IMR-90 (cell line): ENCODE results near the gene ABCA3. TPM values are rescaled to one million over a fixed set of nuclear protein-coding genes. Genes with fewer than 3 reads are reported as not detected.

ENCODE experiments used
- ATAC-seq: fragments of 200-7000 bp; cut with Tn5 transposase; 2 replicates; pipeline ENCODE4 v1.9.1; 2020; ENCODE audit warnings: low read depth, mild to moderate bottlenecking, moderate library complexity
- BruUV-seq: library from RNA; stranded (reverse); fragments of 400-500 nt; replicated peaks from 2 replicates; lab custom pipeline; 2021; lab: Mats Ljungman, UMichigan
- CTCF ChIA-PET: fragments of 300-600 bp; formaldehyde crosslinking; extraction: SDS; loops from one replicate; lab custom pipeline; 2021; ENCODE audit warnings: antibody characterized with exemption; lab: Yijun Ruan, JAX
- POLR2A ChIA-PET: fragments of 300-600 bp; sonication (Branson Sonifier 250); formaldehyde crosslinking; loops from one replicate; lab custom pipeline; 2022; ENCODE audit warnings: antibody characterized with exemption; ENCODE audit not compliant: unreplicated experiment; lab: Charles Lee
- DNase-seq: peaks from one replicate; pipeline ENCODE4 v3.0.0; 2013
- H2AFZ ChIP-seq: replicated peaks from 2 replicates; pipeline ENCODE3; 2013; ENCODE audit warnings: low read length, mild to moderate bottlenecking; ENCODE audit not compliant: poor library complexity
- H2AK5ac ChIP-seq: 2 replicates; pipeline ENCODE4 v1.6.1; 2013; ENCODE audit warnings: low read depth, low read length, inconsistent platforms
- H2AK9ac ChIP-seq: replicated peaks from 2 replicates; pipeline ENCODE3; 2013; ENCODE audit warnings: mild to moderate bottlenecking, low read depth, low read length, moderate library complexity; ENCODE audit not compliant: poor library complexity
- H2BK120ac ChIP-seq: 2 replicates; pipeline ENCODE4 v1.6.1; 2013; ENCODE audit warnings: low read depth, low read length, inconsistent platforms
- H2BK15ac ChIP-seq: 3 replicates; pipeline ENCODE4 v1.6.1; 2013; ENCODE audit warnings: low read depth, low read length, inconsistent platforms
- H2BK20ac ChIP-seq: 2 replicates; pipeline ENCODE4 v1.6.1; 2013; ENCODE audit warnings: low read depth, mild to moderate bottlenecking, inconsistent platforms, low read length, moderate library complexity
- H2BK5ac ChIP-seq: 2 replicates; pipeline ENCODE4 v1.6.1; 2013; ENCODE audit warnings: mild to moderate bottlenecking, low read depth, low read length, inconsistent platforms; ENCODE audit not compliant: poor library complexity, severe bottlenecking
- H3K14ac ChIP-seq: replicated peaks from 2 replicates; pipeline ENCODE4 v1.6.1; 2013; ENCODE audit warnings: low read depth, low read length, inconsistent platforms
- H3K18ac ChIP-seq: 2 replicates; pipeline ENCODE4 v1.6.1; 2013; ENCODE audit warnings: low read depth, low read length, control low read depth
- H3K23ac ChIP-seq: 2 replicates; pipeline ENCODE4 v1.6.1; 2013; ENCODE audit warnings: low read depth, low read length, inconsistent platforms
- H3K27ac ChIP-seq: 2 replicates; pipeline ENCODE4 v1.5.1; 2013; ENCODE audit warnings: mild to moderate bottlenecking, control low read depth, low read length; ENCODE audit not compliant: insufficient read depth
- H3K27me3 ChIP-seq: 2 replicates; pipeline ENCODE4 v1.6.1; 2013; ENCODE audit warnings: low read length; ENCODE audit not compliant: control insufficient read depth, insufficient read depth
- H3K36me3 ChIP-seq: 2 replicates; pipeline ENCODE4 v1.6.1; 2013; ENCODE audit warnings: low read length, mixed read lengths; ENCODE audit not compliant: control insufficient read depth, insufficient read depth
- H3K4ac ChIP-seq: 2 replicates; pipeline ENCODE4 v1.6.1; 2013; ENCODE audit warnings: low read depth, low read length, inconsistent platforms
- H3K4me1 ChIP-seq: 2 replicates; pipeline ENCODE4 v1.6.1; 2013; ENCODE audit warnings: low read length, mixed read lengths; ENCODE audit not compliant: control insufficient read depth, insufficient read depth
- H3K4me2 ChIP-seq: 2 replicates; pipeline ENCODE4 v1.6.1; 2013; ENCODE audit warnings: low read depth, mild to moderate bottlenecking, control low read depth, low read length, moderate library complexity
- H3K4me3 ChIP-seq: 2 replicates; pipeline ENCODE4 v1.5.1; 2013; ENCODE audit warnings: low read depth, mild to moderate bottlenecking, control low read depth, low read length, moderate library complexity; ENCODE audit not compliant: insufficient read depth
- H3K56ac ChIP-seq: 2 replicates; pipeline ENCODE4 v1.6.1; 2013; ENCODE audit warnings: low read length, inconsistent platforms; ENCODE audit not compliant: insufficient read depth; ENCODE audit errors: extremely low read depth
- H3K79me1 ChIP-seq, 2 experiments: 2 replicates each; pipeline ENCODE4 v1.6.1; 2013; ENCODE audit warnings: low read length in 2 of 2, inconsistent platforms in 1 of 2, low read depth in 1 of 2
- H3K9ac ChIP-seq: 2 replicates; pipeline ENCODE4 v1.6.1; 2013; ENCODE audit warnings: low read depth, low read length, control low read depth
- H3K9me1 ChIP-seq: 2 replicates; pipeline ENCODE4 v1.6.1; 2013; ENCODE audit warnings: low read length, inconsistent platforms; ENCODE audit not compliant: insufficient read depth
- H3K9me3 ChIP-seq: 2 replicates; pipeline ENCODE4 v1.6.1; 2013; ENCODE audit warnings: low read length; ENCODE audit not compliant: control insufficient read depth, insufficient read depth
- H4K20me1 ChIP-seq: 2 replicates; pipeline ENCODE4 v1.6.1; 2013; ENCODE audit warnings: low read length, inconsistent platforms; ENCODE audit not compliant: insufficient read depth
- H4K5ac ChIP-seq: 2 replicates; pipeline ENCODE4 v1.6.1; 2013; ENCODE audit warnings: mild to moderate bottlenecking, low read depth, low read length, control low read depth
- H4K8ac ChIP-seq, 2 experiments: 2 replicates each; pipeline ENCODE4 v1.6.1; 2013; ENCODE audit warnings: low read depth in 2 of 2, low read length in 2 of 2, control low read depth in 1 of 2, inconsistent platforms in 1 of 2
- H4K91ac ChIP-seq: 2 replicates; pipeline ENCODE4 v1.6.1; 2013; ENCODE audit warnings: low read depth, low read length, inconsistent platforms; ENCODE audit not compliant: insufficient read depth
- BHLHE40 ChIP-seq: fragments of 150-350 bp; IDR thresholded peaks from 2 replicates; pipeline ENCODE4 v1.6.1; 2016; ENCODE audit warnings: mild to moderate bottlenecking, low read depth, low read length
- CEBPB ChIP-seq: IDR thresholded peaks from 2 replicates; pipeline ENCODE4 v1.6.1; 2012; ENCODE audit warnings: low read depth, low read length, improper control_type of control experiment
- CHD1 ChIP-seq: IDR thresholded peaks from 2 replicates; pipeline ENCODE4 v1.6.1; 2012; ENCODE audit warnings: low read depth, low read length, improper control_type of control experiment
- FOS ChIP-seq: fragments of 150-350 bp; IDR thresholded peaks from 2 replicates; pipeline ENCODE4 v1.6.1; 2016; ENCODE audit warnings: low read depth, low read length
- MAFK ChIP-seq: IDR thresholded peaks from 2 replicates; pipeline ENCODE4 v1.6.1; 2012; ENCODE audit warnings: low read depth, low read length, improper control_type of control experiment
- MXI1 ChIP-seq: IDR thresholded peaks from 2 replicates; pipeline ENCODE4 v1.6.1; 2012; ENCODE audit warnings: low read depth, mild to moderate bottlenecking, low read length, moderate library complexity, borderline replicate concordance
- NFE2L2 ChIP-seq: fragments of 150-350 bp; IDR thresholded peaks from 2 replicates; pipeline ENCODE4 v1.6.1; 2016; ENCODE audit warnings: low read depth, mild to moderate bottlenecking, low read length
- POLR2A ChIP-seq: IDR thresholded peaks from 2 replicates; pipeline ENCODE4 v1.6.1; 2012; ENCODE audit warnings: mild to moderate bottlenecking, low read depth, low read length
- RAD21 ChIP-seq: IDR thresholded peaks from 2 replicates; pipeline ENCODE4 v1.6.1; 2012; ENCODE audit warnings: low read length, improper control_type of control experiment
- RCOR1 ChIP-seq: IDR thresholded peaks from 2 replicates; pipeline ENCODE4 v1.6.1; 2012; ENCODE audit warnings: mild to moderate bottlenecking, low read length, improper control_type of control experiment; ENCODE audit not compliant: insufficient replicate concordance
- RFX5 ChIP-seq: IDR thresholded peaks from 2 replicates; pipeline ENCODE4 v1.8.0; 2012; ENCODE audit warnings: low read depth, mild to moderate bottlenecking, low read length, moderate library complexity
- SMC3 ChIP-seq: fragments of 150-350 bp; IDR thresholded peaks from 2 replicates; pipeline ENCODE4 v1.6.1; 2016; ENCODE audit warnings: low read depth, mild to moderate bottlenecking, antibody characterized with exemption, low read length, moderate library complexity
- WGBS, 2 experiments: methylation state at CpG; one replicate each; pipeline versions ENCODE4 v1.1.5 to v1.1.7; 2013; ENCODE audit warnings: missing lambda C conversion rate in 2 of 2; ENCODE audit not compliant: insufficient read length in 1 of 2; ENCODE audit errors: extremely low coverage in 2 of 2; 5-methylcytosine and 5-hydroxymethylcytosine counted together
- dilution Hi-C: fragments of 300-500 bp; cut with HindIII; formaldehyde crosslinking; loops from one replicate; pipeline ENCODE4 v1.14.3; 2018; ENCODE audit warnings: low sequenced_read_pairs; ENCODE audit not compliant: unreplicated experiment
- in situ Hi-C: fragments of 300-500 bp; cut with MboI; formaldehyde crosslinking; loops from 3 replicates; pipeline ENCODE4 v1.14.3; 2019; ENCODE audit warnings: low sequenced_read_pairs, inconsistent platforms, mixed read lengths
- intact Hi-C: fragments of 100-400 bp; cut with micrococcal nuclease; formaldehyde crosslinking; loops from 2 replicates; pipeline ENCODE4 v1.10.0; 2022
- polyA plus RNA-seq, 3 experiments: library from polyadenylated mRNA; depleted of rRNA; stranded (reverse); fragments of >200 nt; gene quantifications; 2 replicates each; pipeline ENCODE4 v1.2.3, GENCODE V29; 2012; ENCODE audit warnings: low replicate concordance in 1 of 3
- total RNA-seq: library from RNA; depleted of rRNA; stranded (reverse); fragments of >200 nt; gene quantifications from 2 replicates; pipeline ENCODE4 v1.2.3, GENCODE V29; 2012
- TF ChIP-seq, protein P1 (sequence below): fragments of 150-350 bp; IDR thresholded peaks from 2 replicates; pipeline ENCODE4 v1.6.1; 2017; ENCODE audit warnings: mild to moderate bottlenecking, antibody characterized with exemption, low read length, low read depth
- TF ChIP-seq, protein P2 (sequence below): fragments of 150-350 bp; IDR thresholded peaks from 2 replicates; pipeline ENCODE4 v1.6.1; 2016; ENCODE audit warnings: low read depth, mild to moderate bottlenecking, low read length, moderate library complexity, borderline replicate concordance

Gene ABCA3
- total and polyA plus RNA-seq, 2 of the 4 experiments (the other 2 are of a cell fraction), result 0.18 to 0.22 TPM

DNA sequence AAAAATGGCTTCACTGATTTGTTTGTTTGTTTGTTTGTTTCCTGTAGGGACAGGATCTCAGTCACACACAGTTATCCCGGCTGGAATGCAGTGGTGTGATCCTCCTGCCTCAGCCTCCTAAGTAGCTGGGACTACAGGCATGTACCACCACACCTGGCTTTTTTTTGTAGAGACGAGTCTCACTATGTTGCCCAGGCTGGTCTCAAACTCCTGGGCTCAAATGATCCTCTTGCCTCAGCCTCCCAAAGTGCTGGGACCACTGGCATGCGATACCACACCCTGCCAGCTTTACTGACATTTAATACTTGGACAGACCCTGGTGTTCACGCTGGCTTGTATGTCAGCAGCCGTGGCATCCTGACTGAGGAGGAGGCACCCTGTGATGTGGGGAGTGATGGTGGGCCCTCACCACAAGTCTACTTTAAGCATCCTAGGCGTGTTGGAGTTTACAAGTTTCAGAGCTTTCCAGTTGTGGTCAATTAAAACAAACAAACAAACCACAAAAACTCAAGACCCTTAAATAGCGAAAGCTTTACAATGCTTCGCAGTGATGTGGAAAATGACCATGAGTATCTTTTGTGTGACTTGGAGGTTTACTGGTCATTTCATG lies 5.1 kb downstream of the ABCA3 start:
- Histone ChIP-seq H3K18ac (no peak overlapping the region), H3K27me3 (peaks cover 38% of the 10 kb centered on the region), H2AK5ac (no peak overlapping the region), H3K23ac (no peak overlapping the region), H3K4me2 (no peak overlapping the region), H3K9me3 (no peaks in the 10 kb centered on the region), H3K4me3 (no peak overlapping the region), H2AFZ (no peak overlapping the region), H3K9ac (no peak overlapping the region), H2AK9ac (no peak overlapping the region), H3K27ac (no peak overlapping the region), H2BK120ac (no peak overlapping the region), H3K56ac (no peak overlapping the region), H4K20me1 (no peaks in the 10 kb centered on the region), H4K5ac (no peak overlapping the region), H2BK15ac (no peak overlapping the region), H3K79me1 (no peaks in the 10 kb centered on the region), H3K4ac (no peak overlapping the region), H3K9me1 (no peaks in the 10 kb centered on the region), H3K14ac (no peak overlapping the region), H4K91ac (no peak overlapping the region), H3K4me1 (peaks cover 3% of the 10 kb centered on the region; the same call in 1 of the 2 replicates), H2BK5ac (no peak overlapping the region), H3K36me3 (no peaks in the 10 kb centered on the region), H4K8ac (no peak overlapping the region), H2BK20ac (no peak overlapping the region)
- ChIA-PET CTCF (no interaction called here), POLR2A (no interaction called here)
- DNase-seq, result no peak
- TF ChIP-seq, protein P1, sequence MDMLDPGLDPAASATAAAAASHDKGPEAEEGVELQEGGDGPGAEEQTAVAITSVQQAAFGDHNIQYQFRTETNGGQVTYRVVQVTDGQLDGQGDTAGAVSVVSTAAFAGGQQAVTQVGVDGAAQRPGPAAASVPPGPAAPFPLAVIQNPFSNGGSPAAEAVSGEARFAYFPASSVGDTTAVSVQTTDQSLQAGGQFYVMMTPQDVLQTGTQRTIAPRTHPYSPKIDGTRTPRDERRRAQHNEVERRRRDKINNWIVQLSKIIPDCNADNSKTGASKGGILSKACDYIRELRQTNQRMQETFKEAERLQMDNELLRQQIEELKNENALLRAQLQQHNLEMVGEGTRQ, result no peak
- TF ChIP-seq SMC3 (no peak), RFX5 (no peak), FOS (no peak), CHD1 (no peak), POLR2A (no peak), MXI1 (no peak), BHLHE40 (no peak), NFE2L2 (no peak), RAD21 (no peak), MAFK (no peak), CEBPB (no peak), RCOR1 (no peak)
- TF ChIP-seq, protein P2, sequence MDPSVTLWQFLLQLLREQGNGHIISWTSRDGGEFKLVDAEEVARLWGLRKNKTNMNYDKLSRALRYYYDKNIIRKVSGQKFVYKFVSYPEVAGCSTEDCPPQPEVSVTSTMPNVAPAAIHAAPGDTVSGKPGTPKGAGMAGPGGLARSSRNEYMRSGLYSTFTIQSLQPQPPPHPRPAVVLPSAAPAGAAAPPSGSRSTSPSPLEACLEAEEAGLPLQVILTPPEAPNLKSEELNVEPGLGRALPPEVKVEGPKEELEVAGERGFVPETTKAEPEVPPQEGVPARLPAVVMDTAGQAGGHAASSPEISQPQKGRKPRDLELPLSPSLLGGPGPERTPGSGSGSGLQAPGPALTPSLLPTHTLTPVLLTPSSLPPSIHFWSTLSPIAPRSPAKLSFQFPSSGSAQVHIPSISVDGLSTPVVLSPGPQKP, result no peak
- BruUV-seq, result no TSS peak
- ATAC-seq, result no peak
- in situ Hi-C loops (no loop called here), intact Hi-C loops (no loop called here), dilution Hi-C loops (no loop called here)
- WGBS, 2 experiments, result 100% methylated on average over 1 of the region's 8 CpGs; no CpG with 5 or more reads in 1 of the 2 experiments
